RWPE2 (cell line): Measurements from ENCODE around the gene PSME4.
A peak's percentile ranks its signal among the peaks of the same experiment; 100 is the strongest.
"Not testable (repeated sequence)": the region's sequence is repeated elsewhere in the genome, so short reads cannot be mapped to it uniquely, and the experiment has no call there.

Source experiments
- ATAC-seq: fragments of 200-7000 bp; cut with Tn5 transposase; 3 replicates; pipeline ENCODE4 v1.9.1; 2021; ENCODE audit warnings: low read depth
- DNase-seq: peaks from one replicate; pipeline ENCODE4 v3.0.0-alpha.2; 2020; ENCODE audit warnings: low spot score
- H3K27ac ChIP-seq: fragments of 450-650 bp; 2 replicates; pipeline ENCODE4 v1.5.1; 2017; ENCODE audit warnings: mild to moderate bottlenecking; ENCODE audit not compliant: poor library complexity, severe bottlenecking
- H3K27me3 ChIP-seq: fragments of 250-450 bp; sonication (Bioruptor Pico); 2 replicates; pipeline ENCODE4 v1.5.1; 2021; ENCODE audit warnings: mild to moderate bottlenecking, moderate library complexity; ENCODE audit not compliant: insufficient read depth, poor library complexity, severe bottlenecking
- H3K36me3 ChIP-seq: fragments of 250-450 bp; sonication (Bioruptor Pico); 2 replicates; pipeline ENCODE4 v1.5.1; 2020; ENCODE audit warnings: low read depth, mild to moderate bottlenecking, moderate library complexity
- H3K4me1 ChIP-seq: fragments of 250-450 bp; sonication (Bioruptor Pico); 2 replicates; pipeline ENCODE4 v1.5.1; 2021; ENCODE audit warnings: mild to moderate bottlenecking, moderate library complexity; ENCODE audit not compliant: insufficient read depth, poor library complexity, severe bottlenecking
- H3K4me3 ChIP-seq: fragments of 250-450 bp; sonication (Bioruptor Pico); 2 replicates; pipeline ENCODE4 v1.5.1; 2021; ENCODE audit warnings: mild to moderate bottlenecking, moderate library complexity; ENCODE audit not compliant: severe bottlenecking
- H3K9me3 ChIP-seq: fragments of 250-450 bp; sonication (Bioruptor Pico); 2 replicates; pipeline ENCODE4 v1.5.1; 2021; ENCODE audit warnings: mild to moderate bottlenecking, moderate library complexity; ENCODE audit not compliant: severe bottlenecking
- TF ChIP-seq, protein P1 (sequence below): fragments of 450-650 bp; IDR thresholded peaks from one replicate; pipeline ENCODE4 v1.5.1; 2017; ENCODE audit warnings: mild to moderate bottlenecking, moderate library complexity; ENCODE audit not compliant: poor library complexity, severe bottlenecking

PSME4 gene

GRCh38 chr2:53826587-53827397, 144.0 kb downstream of the PSME4 start:
- Histone ChIP-seq H3K4me3 (no peak overlapping the region), H3K27ac (no peak overlapping the region)
- TF ChIP-seq, protein P1, sequence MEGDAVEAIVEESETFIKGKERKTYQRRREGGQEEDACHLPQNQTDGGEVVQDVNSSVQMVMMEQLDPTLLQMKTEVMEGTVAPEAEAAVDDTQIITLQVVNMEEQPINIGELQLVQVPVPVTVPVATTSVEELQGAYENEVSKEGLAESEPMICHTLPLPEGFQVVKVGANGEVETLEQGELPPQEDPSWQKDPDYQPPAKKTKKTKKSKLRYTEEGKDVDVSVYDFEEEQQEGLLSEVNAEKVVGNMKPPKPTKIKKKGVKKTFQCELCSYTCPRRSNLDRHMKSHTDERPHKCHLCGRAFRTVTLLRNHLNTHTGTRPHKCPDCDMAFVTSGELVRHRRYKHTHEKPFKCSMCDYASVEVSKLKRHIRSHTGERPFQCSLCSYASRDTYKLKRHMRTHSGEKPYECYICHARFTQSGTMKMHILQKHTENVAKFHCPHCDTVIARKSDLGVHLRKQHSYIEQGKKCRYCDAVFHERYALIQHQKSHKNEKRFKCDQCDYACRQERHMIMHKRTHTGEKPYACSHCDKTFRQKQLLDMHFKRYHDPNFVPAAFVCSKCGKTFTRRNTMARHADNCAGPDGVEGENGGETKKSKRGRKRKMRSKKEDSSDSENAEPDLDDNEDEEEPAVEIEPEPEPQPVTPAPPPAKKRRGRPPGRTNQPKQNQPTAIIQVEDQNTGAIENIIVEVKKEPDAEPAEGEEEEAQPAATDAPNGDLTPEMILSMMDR, result no peak

GRCh38 chr2:53826030-53826410, 144.8 kb downstream of the PSME4 start:
- ATAC-seq (no peak), DNase-seq (no peak)
- Histone ChIP-seq H3K36me3 (no peaks in the 10 kb centered on the region), H3K4me3 (no peak overlapping the region), H3K27ac (no peak overlapping the region), H3K9me3 (no peaks in the 10 kb centered on the region), H3K4me1 (no peaks in the 10 kb centered on the region), H3K27me3 (no peaks in the 10 kb centered on the region)
- TF ChIP-seq, protein P1, result no peak

More at GRCh38 chr2:53826587-53827397, 144.0 kb downstream of the PSME4 start:
- DNase-seq (no peak), ATAC-seq (0 out of 3 replicates have a peak, but pooled peaks have one; percentile 33)
- Histone ChIP-seq H3K4me1 (no peaks in the 10 kb centered on the region), H3K9me3 (no peaks in the 10 kb centered on the region), H3K36me3 (no peaks in the 10 kb centered on the region), H3K27me3 (no peaks in the 10 kb centered on the region)

- H3K9me3 ChIP-seq, ATAC-seq, H3K4me3 ChIP-seq, H3K27ac ChIP-seq, H3K4me1 ChIP-seq, DNase-seq, H3K27me3 ChIP-seq, H3K36me3 ChIP-seq: not testable (repeated sequence)
- TF ChIP-seq, protein P1, result peak; percentile 16
Measured at GRCh38 chr2:53823639-53824038, 147.2 kb downstream of the PSME4 start.

DNA sequence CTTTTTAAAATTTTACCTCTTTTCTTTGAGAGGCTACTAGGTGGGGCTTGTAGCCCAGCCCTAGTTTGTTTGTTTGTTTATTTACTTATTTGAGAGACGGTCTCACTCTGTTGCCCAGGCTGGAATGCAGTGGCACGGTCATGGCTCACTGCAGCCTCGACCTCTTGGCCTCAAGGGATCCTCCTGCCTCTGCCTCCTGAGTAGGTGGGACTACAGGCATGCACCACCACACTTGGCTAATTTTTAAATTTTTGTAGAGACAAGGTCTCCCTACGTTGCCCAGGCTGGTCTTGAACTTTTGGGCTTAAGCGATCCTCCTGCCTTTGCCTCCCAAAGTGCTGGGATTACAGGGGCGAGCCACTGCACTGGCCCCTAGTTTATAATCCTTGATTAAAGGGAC, 149.0 kb downstream of the PSME4 start:
- Histone ChIP-seq H3K36me3 (peaks cover 17% of the 10 kb centered on the region), H3K9me3 (no peaks in the 10 kb centered on the region), H3K27ac (no peak overlapping the region), H3K4me1 (no peaks in the 10 kb centered on the region), H3K27me3 (no peaks in the 10 kb centered on the region), H3K4me3 (no peak overlapping the region)
- no peak for ATAC-seq
- TF ChIP-seq, protein P1, result no peak
- no peak for DNase-seq

DNA sequence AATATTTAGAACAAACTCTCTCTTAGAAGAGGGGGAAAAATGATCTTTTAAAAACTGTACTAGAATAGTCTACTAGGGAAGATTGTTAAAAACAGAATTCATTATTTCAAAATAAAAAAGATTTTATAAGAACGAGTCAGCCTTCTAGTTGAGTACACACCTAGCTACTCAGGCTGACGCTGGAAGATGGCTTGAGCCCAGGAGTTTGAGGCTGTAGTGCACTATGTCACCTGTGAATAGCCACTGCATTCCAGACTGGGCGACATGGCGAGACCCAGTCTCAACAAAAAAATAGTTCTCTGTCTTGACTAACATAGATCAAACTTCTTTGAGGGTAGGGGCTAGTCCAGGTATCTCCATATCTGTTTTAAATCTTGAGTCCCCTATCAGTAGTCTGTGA, 150.1 kb downstream of the PSME4 start:
- DNase-seq (no peak), ATAC-seq (peak; percentile 40; the same call in 2 of the 3 replicates)
- no peaks in the 10 kb centered on the region for H3K27me3 ChIP-seq
- H3K9me3 ChIP-seq, result no peaks in the 10 kb centered on the region
- no peak overlapping the region for H3K4me3 ChIP-seq
- H3K4me1 ChIP-seq, result no peaks in the 10 kb centered on the region
- H3K27ac ChIP-seq, result no peak overlapping the region
- H3K36me3 ChIP-seq, result peaks cover 21% of the 10 kb centered on the region
- TF ChIP-seq, protein P1, result no peak
